ENCODE data around the gene CNTNAP2.
A peak's percentile ranks its signal among the peaks of the same experiment; 100 is the strongest.
"Not testable (repeated sequence)": the region's sequence is repeated elsewhere in the genome, so short reads cannot be mapped to it uniquely, and the experiment has no call there.

The CNTNAP2 gene

GRCh38 chr7:148058753-148059152, 1942.2 kb downstream of the CNTNAP2 start:
- no peak for DNase-seq

- no peak for DNase-seq
Observed at GRCh38 chr7:148060724-148061123, 1944.1 kb downstream of the CNTNAP2 start.

GRCh38 chr7:148078111-148078510, 1961.5 kb downstream of the CNTNAP2 start:
- DNase-seq, result not testable (repeated sequence)

- no peak for DNase-seq
Observed at GRCh38 chr7:148079206-148080080, 1962.8 kb downstream of the CNTNAP2 start.

GRCh38 chr7:148083448-148083847, 1966.8 kb downstream of the CNTNAP2 start:
- DNase-seq, result no peak

GRCh38 chr7:148084138-148084537, 1967.5 kb downstream of the CNTNAP2 start:
- DNase-seq, result peak; percentile 82

- DNase-seq, result no peak
Observed at GRCh38 chr7:148091882-148092281, 1975.3 kb downstream of the CNTNAP2 start.

GRCh38 chr7:148093375-148094166, 1977.0 kb downstream of the CNTNAP2 start:
- DNase-seq, result no peak

- DNase-seq, result peak; percentile 22
Observed at GRCh38 chr7:148095066-148095465, 1978.5 kb downstream of the CNTNAP2 start.

- no peak for DNase-seq
Observed at GRCh38 chr7:148104136-148104716, 1987.6 kb downstream of the CNTNAP2 start.

GRCh38 chr7:148104924-148105323, 1988.3 kb downstream of the CNTNAP2 start:
- no peak for DNase-seq

- no peak for DNase-seq
Observed at GRCh38 chr7:148105853-148106252, 1989.3 kb downstream of the CNTNAP2 start.

- DNase-seq, result no peak
Observed at GRCh38 chr7:148107443-148108127, 1991.0 kb downstream of the CNTNAP2 start.

- DNase-seq, result no peak
Observed at GRCh38 chr7:148108381-148108780, 1991.8 kb downstream of the CNTNAP2 start.

GRCh38 chr7:148110097-148110868, 1993.7 kb downstream of the CNTNAP2 start:
- DNase-seq, result no peak

- no peak for DNase-seq
Observed at GRCh38 chr7:148114804-148115203, 1998.2 kb downstream of the CNTNAP2 start.

GRCh38 chr7:148115308-148115707, 1998.7 kb downstream of the CNTNAP2 start:
- no peak for DNase-seq

- DNase-seq, result no peak
Observed at GRCh38 chr7:148116195-148116594, 1999.6 kb downstream of the CNTNAP2 start.

- DNase-seq, result no peak
Observed at GRCh38 chr7:148116829-148117403, 2000.3 kb downstream of the CNTNAP2 start.

GRCh38 chr7:148118371-148118770, 2001.8 kb downstream of the CNTNAP2 start:
- no peak for DNase-seq

GRCh38 chr7:148121401-148121800, 2004.8 kb downstream of the CNTNAP2 start:
- DNase-seq, result no peak

- no peak for DNase-seq
Observed at GRCh38 chr7:148121847-148122246, 2005.2 kb downstream of the CNTNAP2 start.

All from right hindlimb (tissue), 1 donor.